WERI-Rb-1 (cell line): ENCODE results near the gene KAZN.

Experiments used
- DNase-seq: peaks from one replicate; pipeline ENCODE4 v3.0.0-alpha.2; 2020
- H3K27ac ChIP-seq: fragments of 250-450 bp; sonication (Bioruptor Pico); 2 replicates; pipeline ENCODE4 v1.5.1; 2020; ENCODE audit warnings: mild to moderate bottlenecking, moderate library complexity
- H3K27me3 ChIP-seq: fragments of 250-450 bp; sonication (Bioruptor Pico); 2 replicates; pipeline ENCODE4 v1.5.1; 2021; ENCODE audit warnings: mild to moderate bottlenecking, low read depth, moderate library complexity; ENCODE audit not compliant: insufficient read depth, severe bottlenecking
- H3K36me3 ChIP-seq: fragments of 250-450 bp; sonication (Bioruptor Pico); 2 replicates; pipeline ENCODE4 v1.5.1; 2020; ENCODE audit warnings: mild to moderate bottlenecking, moderate library complexity
- H3K4me3 ChIP-seq: 2 replicates; pipeline ENCODE4 v1.5.1; 2011; ENCODE audit warnings: low read depth, mild to moderate bottlenecking, control low read depth, low read length
- H3K9me3 ChIP-seq: fragments of 250-450 bp; sonication (Bioruptor Pico); 2 replicates; pipeline ENCODE4 v1.5.1; 2021; ENCODE audit warnings: mild to moderate bottlenecking, moderate library complexity; ENCODE audit not compliant: severe bottlenecking
- TF ChIP-seq, protein P1 (sequence below): IDR thresholded peaks from 2 replicates; pipeline ENCODE4 v1.5.1; 2011; ENCODE audit warnings: low read depth, mild to moderate bottlenecking, control low read depth, inconsistent platforms, low read length

The KAZN gene

GRCh38 chr1:15107058-15107687 is 508.7 kb downstream of the KAZN start:
- Histone ChIP-seq H3K27ac (no peak overlapping the region), H3K9me3 (peaks cover 12% of the 10 kb centered on the region), H3K4me3 (no peak overlapping the region), H3K27me3 (no peaks in the 10 kb centered on the region), H3K36me3 (no peaks in the 10 kb centered on the region)
- DNase-seq: no peak
- TF ChIP-seq, protein P1, sequence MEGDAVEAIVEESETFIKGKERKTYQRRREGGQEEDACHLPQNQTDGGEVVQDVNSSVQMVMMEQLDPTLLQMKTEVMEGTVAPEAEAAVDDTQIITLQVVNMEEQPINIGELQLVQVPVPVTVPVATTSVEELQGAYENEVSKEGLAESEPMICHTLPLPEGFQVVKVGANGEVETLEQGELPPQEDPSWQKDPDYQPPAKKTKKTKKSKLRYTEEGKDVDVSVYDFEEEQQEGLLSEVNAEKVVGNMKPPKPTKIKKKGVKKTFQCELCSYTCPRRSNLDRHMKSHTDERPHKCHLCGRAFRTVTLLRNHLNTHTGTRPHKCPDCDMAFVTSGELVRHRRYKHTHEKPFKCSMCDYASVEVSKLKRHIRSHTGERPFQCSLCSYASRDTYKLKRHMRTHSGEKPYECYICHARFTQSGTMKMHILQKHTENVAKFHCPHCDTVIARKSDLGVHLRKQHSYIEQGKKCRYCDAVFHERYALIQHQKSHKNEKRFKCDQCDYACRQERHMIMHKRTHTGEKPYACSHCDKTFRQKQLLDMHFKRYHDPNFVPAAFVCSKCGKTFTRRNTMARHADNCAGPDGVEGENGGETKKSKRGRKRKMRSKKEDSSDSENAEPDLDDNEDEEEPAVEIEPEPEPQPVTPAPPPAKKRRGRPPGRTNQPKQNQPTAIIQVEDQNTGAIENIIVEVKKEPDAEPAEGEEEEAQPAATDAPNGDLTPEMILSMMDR: no peak

DNA sequence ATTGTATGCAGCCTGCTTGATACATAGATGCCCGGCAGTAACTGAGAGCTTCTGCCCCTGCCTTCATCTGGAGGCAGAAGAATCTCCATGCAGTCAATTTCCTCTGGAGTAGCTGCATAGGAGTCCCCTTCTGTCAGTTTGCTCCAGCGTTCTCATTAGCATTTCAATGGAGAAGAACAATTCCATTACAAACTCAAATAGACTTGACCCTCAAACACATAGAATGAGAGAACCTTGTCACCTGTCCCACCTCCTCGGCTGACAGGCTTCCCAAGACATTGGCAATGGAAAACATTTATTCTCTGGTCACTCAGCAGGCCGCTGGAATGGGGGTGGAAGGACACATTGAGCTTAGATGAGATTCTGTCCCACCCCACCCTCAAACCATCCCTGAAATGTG is 509.4 kb downstream of the KAZN start:
- TF ChIP-seq, protein P1: no peak
- Histone ChIP-seq H3K9me3 (peaks cover 12% of the 10 kb centered on the region), H3K4me3 (no peak overlapping the region), H3K27ac (no peak overlapping the region), H3K36me3 (no peaks in the 10 kb centered on the region), H3K27me3 (no peaks in the 10 kb centered on the region)
- no peak for DNase-seq

DNA sequence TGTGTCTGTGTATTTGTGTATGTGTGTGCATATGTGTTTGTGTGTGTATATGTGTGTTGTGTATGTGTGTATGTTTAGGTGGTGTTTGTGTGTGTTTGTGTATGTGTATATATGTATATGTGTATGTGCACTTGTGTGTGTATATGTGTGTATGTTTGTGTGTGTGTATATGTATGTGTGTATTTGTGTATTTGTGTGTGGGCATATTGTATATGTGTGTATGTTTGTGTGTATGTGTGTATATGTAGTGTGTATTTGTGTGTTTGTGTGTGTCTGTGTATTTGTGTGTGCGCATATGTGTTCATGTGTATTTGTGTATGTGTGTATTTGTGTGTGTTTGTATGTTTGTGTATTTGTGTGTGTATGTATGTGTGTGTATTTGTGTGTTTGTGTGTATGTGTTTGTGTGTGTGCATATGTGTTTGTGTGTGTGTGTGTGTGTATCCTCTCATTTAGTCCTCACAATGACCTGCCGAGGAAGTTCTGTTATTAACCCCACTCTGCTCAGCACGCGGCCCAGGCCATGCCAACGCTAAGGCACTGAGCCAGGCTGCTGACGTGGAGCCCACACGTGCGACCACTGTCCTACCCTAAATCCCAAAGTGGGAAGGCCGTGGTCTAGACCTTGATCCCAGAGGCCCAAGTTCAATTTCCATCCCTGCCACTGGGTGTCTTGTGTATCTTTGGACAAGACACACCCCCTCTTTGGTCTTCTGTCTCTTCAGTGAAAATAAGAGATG is 511.8 kb downstream of the KAZN start:
- no peak for DNase-seq
- no peaks in the 10 kb centered on the region for H3K36me3 ChIP-seq
- no peaks in the 10 kb centered on the region for H3K9me3 ChIP-seq
- TF ChIP-seq, protein P1: no peak
- H3K4me3 ChIP-seq: no peak overlapping the region
- H3K27ac ChIP-seq: no peak overlapping the region
- H3K27me3 ChIP-seq: no peaks in the 10 kb centered on the region

GRCh38 chr1:15110867-15111230 is 512.4 kb downstream of the KAZN start:
- TF ChIP-seq, protein P1: peak; percentile 35; the same call in 1 of the 2 replicates
- no peak for DNase-seq
- H3K4me3 ChIP-seq: no peak overlapping the region
- no peaks in the 10 kb centered on the region for H3K36me3 ChIP-seq
- H3K9me3 ChIP-seq: no peaks in the 10 kb centered on the region
- no peaks in the 10 kb centered on the region for H3K27me3 ChIP-seq
- H3K27ac ChIP-seq: no peak overlapping the region

DNA sequence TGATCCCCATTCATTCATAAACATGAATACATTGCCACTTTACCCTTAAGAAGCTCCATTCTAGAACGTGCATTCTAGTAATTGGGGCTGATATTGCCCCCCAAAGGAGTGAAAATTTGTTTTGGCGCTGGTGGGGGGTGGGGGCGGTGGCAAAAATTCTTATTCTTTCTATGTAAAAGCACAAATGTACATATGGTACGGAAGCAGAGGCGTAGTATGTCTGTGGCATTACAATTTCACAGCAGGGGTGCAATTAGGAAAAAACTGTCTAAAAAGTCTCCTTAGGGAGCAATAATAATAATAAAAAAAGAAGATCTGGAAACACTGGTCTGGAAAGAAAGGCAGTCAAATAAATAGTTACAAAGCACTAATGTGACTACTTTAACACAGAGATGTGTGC is 514.7 kb downstream of the KAZN start:
- Histone ChIP-seq H3K4me3 (no peak overlapping the region), H3K9me3 (no peaks in the 10 kb centered on the region), H3K27me3 (no peaks in the 10 kb centered on the region), H3K27ac (no peak overlapping the region), H3K36me3 (no peaks in the 10 kb centered on the region)
- TF ChIP-seq, protein P1: no peak
- DNase-seq: no peak
